BLaER1 treated with 17β-estradiol and CSF1 and Interleukin-3, amounts not matched to agents 10 nM and 100 nM (cell line): ENCODE results near the gene AKR1B15.
"Not testable (repeated sequence)": the region's sequence is repeated elsewhere in the genome, so short reads cannot be mapped to it uniquely, and the experiment has no call there.

Experiments used
- H3K27ac ChIP-seq, 11 experiments: shearing (Covaris generic); formaldehyde crosslinking; 2 replicates each; pipeline ENCODE4 v1.8.1; 2022
- H3K27me3 ChIP-seq, 11 experiments: shearing (Covaris generic); formaldehyde crosslinking; 2 replicates each; pipeline ENCODE4 v1.8.1; 2022
- H3K36me3 ChIP-seq, 11 experiments: shearing (Covaris generic); formaldehyde crosslinking; 2 replicates each; pipeline ENCODE4 v1.8.1; 2022
- H3K4me1 ChIP-seq, 10 experiments: shearing (Covaris generic); formaldehyde crosslinking; 2 replicates each; pipeline ENCODE4 v1.8.1; 2022
- H3K4me2 ChIP-seq, 11 experiments: shearing (Covaris generic); formaldehyde crosslinking; 2 replicates each; pipeline ENCODE4 v1.8.1; 2022
- H3K4me3 ChIP-seq, 10 experiments: shearing (Covaris generic); formaldehyde crosslinking; 2 replicates each; pipeline ENCODE4 v1.8.1; 2022
- H3K9ac ChIP-seq, 11 experiments: shearing (Covaris generic); formaldehyde crosslinking; 2 replicates each; pipeline ENCODE4 v1.8.1; 2022
- H3K9me3 ChIP-seq, 11 experiments: shearing (Covaris generic); formaldehyde crosslinking; replicated peaks in 1 of 11; 2 replicates each; pipeline ENCODE4 v1.8.1; 2022
- H4K20me1 ChIP-seq, 11 experiments: shearing (Covaris generic); formaldehyde crosslinking; 2 replicates each; pipeline ENCODE4 v1.8.1; 2022
- Cebpa-rat ChIP-seq, 11 experiments: shearing (Covaris generic); IDR thresholded peaks; 2 replicates each; pipeline ENCODE4 v1.8.1; 2022

Gene AKR1B15

GRCh38 chr7:134513169-134513752 is 35.6 kb upstream of the AKR1B15 start:
- no peak overlapping the region for H3K9ac ChIP-seq
- no peak overlapping the region for H3K4me2 ChIP-seq

GRCh38 chr7:134514106-134514505 is 34.8 kb upstream of the AKR1B15 start:
- no peaks in the 10 kb centered on the region for H3K27me3 ChIP-seq
- no peaks in the 10 kb centered on the region for H3K36me3 ChIP-seq
- peaks cover 0 to 9% (median 0%) of the 10 kb centered on the region in 10 experiments; a peak in 5 of 20 replicates for H3K4me1 ChIP-seq
- no peak overlapping the region for H3K9ac ChIP-seq
- H3K4me2 ChIP-seq = no peak overlapping the region
- H4K20me1 ChIP-seq = no peaks in the 10 kb centered on the region
- no peak overlapping the region for H3K4me3 ChIP-seq
- no peak for TF ChIP-seq Cebpa-rat (IDR thresholded peaks at IDR 0.05)
- no peaks in the 10 kb centered on the region; a peak in 1 of 22 replicates for H3K9me3 ChIP-seq
- no peak overlapping the region for H3K27ac ChIP-seq

More at GRCh38 chr7:134513169-134513752, 35.6 kb upstream of the AKR1B15 start:
- H3K27ac ChIP-seq = no peak overlapping the region
- peaks cover 0 to 9% (median 0%) of the 10 kb centered on the region in 10 experiments; a peak in 5 of 20 replicates for H3K4me1 ChIP-seq
- H3K4me3 ChIP-seq = no peak overlapping the region
- H4K20me1 ChIP-seq = no peaks in the 10 kb centered on the region
- H3K9me3 ChIP-seq = no peaks in the 10 kb centered on the region; a peak in 1 of 22 replicates
- TF ChIP-seq Cebpa-rat (IDR thresholded peaks at IDR 0.05) = no peak
- H3K27me3 ChIP-seq = no peaks in the 10 kb centered on the region
- H3K36me3 ChIP-seq = no peaks in the 10 kb centered on the region

- no peak for TF ChIP-seq Cebpa-rat (IDR thresholded peaks at IDR 0.05)
- no peaks in the 10 kb centered on the region; a peak in 1 of 22 replicates for H3K9me3 ChIP-seq
- H3K4me2 ChIP-seq = no peak overlapping the region
- peaks cover 0 to 9% (median 0%) of the 10 kb centered on the region in 10 experiments; a peak in 5 of 20 replicates for H3K4me1 ChIP-seq
- no peaks in the 10 kb centered on the region for H3K36me3 ChIP-seq
- H4K20me1 ChIP-seq = no peaks in the 10 kb centered on the region
- no peak overlapping the region for H3K4me3 ChIP-seq
- H3K9ac ChIP-seq = no peak overlapping the region
- H3K27me3 ChIP-seq = no peaks in the 10 kb centered on the region
- H3K27ac ChIP-seq = no peak overlapping the region
Measured at GRCh38 chr7:134514663-134515062, 34.2 kb upstream of the AKR1B15 start.

- no peaks in the 10 kb centered on the region for H4K20me1 ChIP-seq
- no peak overlapping the region for H3K27ac ChIP-seq
- H3K9me3 ChIP-seq = no peaks in the 10 kb centered on the region; a peak in 1 of 22 replicates
- no peaks in the 10 kb centered on the region for H3K27me3 ChIP-seq
- peak overlapping the region in 2 of 11 experiments; percentile 15 to 37; a peak in 3 of 22 replicates for H3K4me2 ChIP-seq
- no peak overlapping the region for H3K4me3 ChIP-seq
- peaks cover 0 to 9% (median 0%) of the 10 kb centered on the region in 10 experiments; a peak in 5 of 20 replicates for H3K4me1 ChIP-seq
- no peak for TF ChIP-seq Cebpa-rat (IDR thresholded peaks at IDR 0.05)
- H3K9ac ChIP-seq = no peak overlapping the region
- no peaks in the 10 kb centered on the region for H3K36me3 ChIP-seq
Measured at GRCh38 chr7:134515569-134516468, 33.1 kb upstream of the AKR1B15 start.

GRCh38 chr7:134520130-134520529 is 28.8 kb upstream of the AKR1B15 start:
- no peak overlapping the region for H3K4me2 ChIP-seq
- H4K20me1 ChIP-seq = no peaks in the 10 kb centered on the region
- H3K36me3 ChIP-seq = no peaks in the 10 kb centered on the region
- H3K4me3 ChIP-seq = no peak overlapping the region
- no peaks in the 10 kb centered on the region for H3K27me3 ChIP-seq
- no peak for TF ChIP-seq Cebpa-rat (IDR thresholded peaks at IDR 0.05)
- no peak overlapping the region for H3K27ac ChIP-seq
- no peak overlapping the region for H3K9ac ChIP-seq
- H3K4me1 ChIP-seq = peaks cover 0 to 9% (median 0%) of the 10 kb centered on the region in 10 experiments; a peak in 5 of 20 replicates
- no peaks in the 10 kb centered on the region; a peak in 1 of 22 replicates for H3K9me3 ChIP-seq

GRCh38 chr7:134522601-134523000 is 26.3 kb upstream of the AKR1B15 start:
- no peaks in the 10 kb centered on the region; a peak in 1 of 22 replicates for H3K9me3 ChIP-seq
- H3K27ac ChIP-seq = no peak overlapping the region
- peaks cover 0 to 8% (median 0%) of the 10 kb centered on the region in 10 experiments; a peak in 2 of 20 replicates for H3K4me1 ChIP-seq
- H3K4me3 ChIP-seq = no peak overlapping the region
- H3K27me3 ChIP-seq = no peaks in the 10 kb centered on the region
- no peaks in the 10 kb centered on the region for H3K36me3 ChIP-seq
- TF ChIP-seq Cebpa-rat (IDR thresholded peaks at IDR 0.05) = no peak
- no peaks in the 10 kb centered on the region for H4K20me1 ChIP-seq
- H3K9ac ChIP-seq = no peak overlapping the region
- no peak overlapping the region for H3K4me2 ChIP-seq

GRCh38 chr7:134525449-134525848 is 23.5 kb upstream of the AKR1B15 start:
- not testable (repeated sequence) for H3K27me3 ChIP-seq, H3K9ac ChIP-seq, H3K27ac ChIP-seq, H3K9me3 ChIP-seq, H3K4me3 ChIP-seq, H4K20me1 ChIP-seq, H3K36me3 ChIP-seq, H3K4me2 ChIP-seq, H3K4me1 ChIP-seq

- not testable (repeated sequence) for H3K9me3 ChIP-seq, H3K36me3 ChIP-seq, H3K27me3 ChIP-seq, H3K4me3 ChIP-seq, H3K27ac ChIP-seq, H3K9ac ChIP-seq, H3K4me1 ChIP-seq, H3K4me2 ChIP-seq, H4K20me1 ChIP-seq
Measured at GRCh38 chr7:134526552-134527248, 22.2 kb upstream of the AKR1B15 start.

GRCh38 chr7:134527979-134528371 is 20.9 kb upstream of the AKR1B15 start:
- no peaks in the 10 kb centered on the region for H3K9me3 ChIP-seq
- no peak for TF ChIP-seq Cebpa-rat (IDR thresholded peaks at IDR 0.05)

More at GRCh38 chr7:134527979-134528371, 20.9 kb upstream of the AKR1B15 start:
- Histone ChIP-seq H3K4me3 (no peak overlapping the region), H3K4me2 (no peak overlapping the region), H3K36me3 (no peaks in the 10 kb centered on the region), H4K20me1 (no peaks in the 10 kb centered on the region), H3K27ac (no peak overlapping the region), H3K4me1 (no peaks in the 10 kb centered on the region), H3K9ac (no peak overlapping the region), H3K27me3 (no peaks in the 10 kb centered on the region)
